Ecto neural progenitor cell (in vitro differentiated cells): Measurements from ENCODE around the gene ANKRD50.

Source experiments
- DNase-seq: peaks from one replicate; pipeline ENCODE4 v3.0.0-alpha.2; 2018; ENCODE audit warnings: low spot score

Gene ANKRD50

DNA sequence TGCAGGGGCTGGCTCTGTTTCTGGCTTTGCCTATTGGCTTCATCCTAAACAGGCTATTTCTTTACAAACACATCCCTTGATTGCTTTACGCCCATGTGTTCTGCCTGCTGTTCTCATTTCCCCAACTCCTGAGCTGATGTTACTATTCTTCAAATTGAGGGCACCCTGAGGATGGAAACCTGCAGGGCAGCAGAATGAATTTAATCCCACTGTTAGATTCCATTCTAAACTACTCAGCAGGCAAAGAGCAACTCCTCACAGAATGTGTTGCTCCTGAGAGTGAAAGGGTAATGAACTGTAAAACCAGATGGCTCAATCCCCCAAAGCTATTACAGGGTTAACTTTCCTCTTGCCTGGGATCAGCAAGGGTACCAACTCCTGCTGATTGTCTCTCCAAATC is 75.7 kb downstream of the ANKRD50 start:
- peak; percentile 57 for DNase-seq

DNA sequence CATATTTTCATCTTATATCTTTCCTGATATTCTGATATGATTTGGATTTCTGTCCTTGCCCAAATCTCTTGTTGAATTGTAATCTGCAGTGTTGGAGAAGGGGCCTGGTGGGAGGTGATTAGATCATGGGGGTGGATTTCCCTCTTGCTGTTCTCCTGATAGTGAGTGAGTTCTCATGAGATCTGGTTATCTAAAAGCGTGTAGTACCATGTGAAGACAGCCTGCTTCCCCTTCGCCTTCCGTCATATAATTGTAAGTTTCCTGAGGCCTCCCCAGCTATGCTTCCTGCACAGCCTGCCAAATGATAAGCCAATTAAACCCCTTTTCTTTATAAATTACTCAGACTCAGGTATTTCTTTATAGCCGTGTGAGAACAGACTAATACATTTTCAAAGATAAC is 77.2 kb downstream of the ANKRD50 start:
- DNase-seq: no peak

DNA sequence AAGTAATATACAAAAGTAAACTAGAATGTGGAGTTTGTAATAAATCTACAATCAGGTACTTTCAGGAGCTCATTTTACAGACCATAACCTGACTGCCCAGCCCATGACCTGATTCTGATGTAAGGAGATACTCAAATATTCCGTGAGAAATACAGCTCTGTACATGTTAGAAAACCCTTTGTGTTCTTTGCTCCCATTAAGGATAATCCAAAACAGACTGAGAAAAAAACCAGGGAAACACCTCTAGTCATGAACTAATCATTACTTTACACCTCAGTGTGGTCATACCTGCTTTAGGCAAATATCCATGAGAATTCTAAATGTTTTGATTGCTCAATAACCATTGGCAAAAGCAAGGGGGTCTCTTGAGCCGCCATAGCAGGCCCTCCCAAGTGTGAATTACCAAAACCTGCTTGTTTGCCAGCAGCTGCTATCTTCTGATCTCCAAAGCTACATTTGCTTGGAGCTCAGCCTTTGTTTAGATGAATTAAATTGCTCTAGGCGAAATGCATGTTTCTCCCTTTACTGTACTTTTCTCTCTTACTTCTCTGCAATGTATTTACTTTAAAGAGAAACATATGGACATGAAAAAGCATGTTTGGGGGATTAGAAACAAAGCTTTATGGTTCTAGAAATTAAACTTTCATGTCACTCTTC is 79.1 kb downstream of the ANKRD50 start:
- no peak for DNase-seq

DNA sequence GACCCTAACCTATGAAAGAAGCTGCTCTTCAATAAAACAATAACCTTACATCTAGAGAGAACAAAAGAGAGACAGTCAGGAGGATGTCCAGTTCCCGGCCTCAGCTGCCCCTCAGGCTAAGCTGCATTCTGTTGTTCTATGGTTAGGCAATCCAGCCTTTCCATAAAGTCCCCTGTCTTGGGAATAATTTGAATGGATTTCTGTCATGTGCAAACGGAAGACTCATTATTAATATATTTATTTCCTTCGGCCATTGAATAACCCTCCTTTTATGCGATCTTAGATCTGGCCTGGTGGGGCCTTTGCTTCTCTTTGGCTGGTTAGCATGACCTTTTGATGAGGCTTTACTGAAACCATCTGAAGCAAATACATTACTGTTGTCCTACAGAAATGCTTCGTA is 80.1 kb downstream of the ANKRD50 start:
- DNase-seq: no peak

DNA sequence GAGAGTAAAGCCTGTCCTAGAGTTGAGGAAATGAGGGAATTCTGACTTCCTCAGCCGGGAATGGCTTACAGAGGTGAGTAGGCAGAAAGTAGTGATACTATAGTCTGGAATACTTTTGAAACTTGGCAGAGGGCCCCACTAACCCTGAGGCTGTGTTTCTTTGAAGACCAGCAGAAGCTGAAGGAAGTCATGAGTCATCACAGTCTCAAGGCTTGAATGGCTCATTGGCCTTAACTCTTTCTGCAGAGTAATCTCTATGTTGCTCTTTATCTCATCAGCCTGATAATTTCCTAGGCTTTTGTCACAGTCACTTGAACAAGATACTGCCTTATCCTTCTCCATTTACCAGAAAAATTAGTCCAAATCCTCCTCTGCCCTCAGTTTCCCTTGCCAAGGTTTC is 80.8 kb downstream of the ANKRD50 start:
- no peak for DNase-seq

DNA sequence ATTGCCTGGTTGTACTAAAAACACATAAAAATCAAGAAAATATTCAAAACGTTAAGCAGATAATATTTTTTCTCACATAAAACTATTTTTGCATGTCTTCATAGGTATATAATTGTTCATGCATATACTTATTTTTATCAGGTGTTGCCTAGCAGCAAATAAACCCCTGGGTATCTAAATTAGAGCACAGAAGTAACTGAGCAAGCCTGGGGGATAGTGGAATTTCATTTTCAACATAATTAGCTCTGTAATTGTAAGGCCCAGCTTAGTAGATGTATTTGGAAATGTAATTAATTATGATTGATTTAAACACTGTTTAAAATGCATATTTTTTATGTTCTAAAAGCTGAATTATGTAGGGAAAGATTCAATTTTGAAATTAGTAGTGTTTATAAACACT is 82.9 kb downstream of the ANKRD50 start:
- DNase-seq: no peak
